Activated naive CD8-positive, alpha-beta T cell treated with anti-CD3 and anti-CD28 coated beads, Interleukin-2, amount 10 ng/mL, durations not matched to agents 7 days and 5 days (primary cell): Measurements from ENCODE around the gene AKR1C8. TPM values are rescaled to one million over a fixed set of nuclear protein-coding genes. Genes with fewer than 3 reads are reported as not detected.
"Not testable (repeated sequence)": the region's sequence is repeated elsewhere in the genome, so short reads cannot be mapped to it uniquely, and the experiment has no call there.

ENCODE experiments used
- ATAC-seq: fragments of 150-1000 bp; cut with Tn5 transposase; one replicate; pipeline ENCODE4 v1.10.0; 2021; ENCODE audit warnings: low read depth, moderate library complexity
- POLR2A ChIA-PET: fragments of 350-600 bp; sonication (Branson Sonifier 250); formaldehyde crosslinking; loops from one replicate; lab custom pipeline; 2021; ENCODE audit warnings: antibody characterized with exemption; lab: Charles Lee
- DNase-seq: peaks from one replicate; pipeline ENCODE4 v3.0.0; 2021
- H3K27ac Mint-ChIP-seq: one replicate; pipeline ENCODE4 v1.8.0; 2022; ENCODE audit warnings: mild to moderate bottlenecking, mixed read lengths
- H3K27me3 Mint-ChIP-seq: one replicate; pipeline ENCODE4 v1.8.0; 2022; ENCODE audit warnings: mild to moderate bottlenecking, moderate library complexity, mixed read lengths
- H3K36me3 Mint-ChIP-seq: one replicate; pipeline ENCODE4 v1.8.0; 2021; ENCODE audit warnings: mild to moderate bottlenecking, mixed read lengths
- H3K4me1 Mint-ChIP-seq: one replicate; pipeline ENCODE4 v1.8.0; 2021; ENCODE audit warnings: mixed read lengths
- H3K4me3 Mint-ChIP-seq: one replicate; pipeline ENCODE4 v1.8.0; 2022; ENCODE audit warnings: mild to moderate bottlenecking, moderate library complexity, mixed read lengths
- H3K9me3 Mint-ChIP-seq: one replicate; pipeline ENCODE4 v1.8.0; 2021; ENCODE audit warnings: mixed read lengths
- total RNA-seq, 2 experiments: library from RNA; stranded (reverse); gene quantifications; one replicate each; pipeline ENCODE4 v1.2.3, GENCODE V29; 2021

Gene AKR1C8
- total RNA-seq, 2 experiments from 2014 or later: 0.48 TPM; not detected in 1

DNA sequence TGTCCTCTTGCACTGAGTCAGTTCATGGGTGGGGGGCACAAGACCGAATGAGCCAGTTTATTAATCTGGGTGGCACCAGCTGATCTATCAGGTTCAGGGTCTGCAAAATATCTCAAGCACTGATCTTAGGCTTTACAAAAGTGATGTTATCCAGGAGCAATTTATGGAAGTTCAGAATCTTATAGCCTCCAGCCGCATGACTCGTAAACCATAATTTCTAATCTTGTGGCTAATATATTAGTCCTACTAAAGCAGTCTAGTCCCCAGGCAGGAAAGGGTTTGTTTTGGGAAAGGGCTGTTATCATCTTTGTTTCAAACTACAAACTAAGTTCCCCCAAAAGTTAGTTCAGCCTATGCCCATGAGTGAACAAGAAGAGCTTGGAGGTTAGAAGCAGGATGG is 33.9 kb downstream of the AKR1C8 start:
- POLR2A ChIA-PET: no interaction called here
- Mint-ChIP-seq H3K27ac (no peak overlapping the region), H3K4me1 (no peaks in the 10 kb centered on the region), H3K9me3 (peaks cover 7% of the 10 kb centered on the region), H3K27me3 (peaks cover 7% of the 10 kb centered on the region), H3K36me3 (no peaks in the 10 kb centered on the region), H3K4me3 (no peak overlapping the region)
- DNase-seq: no peak
- no peak for ATAC-seq

DNA sequence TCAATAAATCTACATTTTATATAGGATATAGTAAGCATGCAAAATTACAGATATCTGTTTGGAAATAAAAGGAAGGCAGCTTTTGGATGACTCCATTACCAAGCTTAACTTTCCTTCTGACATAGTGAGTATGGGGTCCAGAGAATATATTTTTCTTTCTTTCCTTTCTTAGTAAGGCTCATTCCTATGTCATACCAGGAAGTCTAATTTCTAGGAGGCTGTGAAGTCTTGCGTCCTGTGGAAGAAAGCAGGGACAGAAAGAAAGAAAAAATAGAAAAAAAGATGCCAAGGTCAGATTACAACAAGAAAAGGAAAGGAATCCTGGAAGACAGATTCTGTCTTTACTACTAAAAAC is 36.3 kb downstream of the AKR1C8 start:
- H3K27me3 Mint-ChIP-seq: peaks cover 7% of the 10 kb centered on the region
- H3K4me1 Mint-ChIP-seq: no peaks in the 10 kb centered on the region
- no peak for ATAC-seq

DNA sequence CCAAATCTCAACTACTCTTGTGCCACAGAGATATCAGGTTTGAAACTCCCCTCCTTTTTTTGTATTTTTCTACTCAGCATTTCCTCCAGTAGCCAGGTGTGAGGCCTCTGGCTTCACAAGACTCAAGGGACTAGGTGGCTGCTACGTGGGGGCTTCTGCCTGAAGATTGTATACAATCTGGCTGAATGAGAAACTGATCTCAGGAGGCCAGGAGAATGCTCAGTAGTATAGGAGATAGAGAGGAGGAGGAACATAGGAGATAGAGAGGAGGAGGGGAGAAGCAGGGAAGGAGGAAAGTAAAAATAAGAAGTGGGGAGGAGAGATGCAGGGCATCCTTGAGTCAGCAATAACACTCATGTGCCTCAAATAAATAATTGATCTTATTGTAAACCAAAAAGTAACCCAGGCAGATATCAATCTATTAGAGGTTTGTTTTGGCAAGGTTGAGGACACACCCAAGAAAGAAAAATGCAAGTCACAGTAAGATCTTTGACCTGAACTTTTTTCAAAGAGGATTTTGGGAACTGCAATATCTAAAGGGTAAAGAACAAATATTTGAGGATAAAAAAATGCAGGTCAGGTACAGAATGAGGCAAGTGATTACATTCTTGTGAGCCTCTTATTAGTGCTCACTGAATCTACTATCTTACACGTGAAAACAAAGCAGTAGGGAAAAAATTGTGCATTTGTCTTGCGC is 36.8 kb downstream of the AKR1C8 start:
- no peak for ATAC-seq
- no peak for DNase-seq
- H3K4me1 Mint-ChIP-seq: no peaks in the 10 kb centered on the region
- H3K9me3 Mint-ChIP-seq: peaks cover 7% of the 10 kb centered on the region
- H3K4me3 Mint-ChIP-seq: no peak overlapping the region
- POLR2A ChIA-PET: no interaction called here
- H3K36me3 Mint-ChIP-seq: no peaks in the 10 kb centered on the region
- H3K27me3 Mint-ChIP-seq: peaks cover 7% of the 10 kb centered on the region
- no peak overlapping the region for H3K27ac Mint-ChIP-seq

More for the DNA sequence above, 36.3 kb downstream of the AKR1C8 start:
- no peaks in the 10 kb centered on the region for H3K36me3 Mint-ChIP-seq
- H3K27ac Mint-ChIP-seq: no peak overlapping the region
- no peak for DNase-seq
- POLR2A ChIA-PET: no interaction called here
- peaks cover 7% of the 10 kb centered on the region for H3K9me3 Mint-ChIP-seq
- no peak overlapping the region for H3K4me3 Mint-ChIP-seq

DNA sequence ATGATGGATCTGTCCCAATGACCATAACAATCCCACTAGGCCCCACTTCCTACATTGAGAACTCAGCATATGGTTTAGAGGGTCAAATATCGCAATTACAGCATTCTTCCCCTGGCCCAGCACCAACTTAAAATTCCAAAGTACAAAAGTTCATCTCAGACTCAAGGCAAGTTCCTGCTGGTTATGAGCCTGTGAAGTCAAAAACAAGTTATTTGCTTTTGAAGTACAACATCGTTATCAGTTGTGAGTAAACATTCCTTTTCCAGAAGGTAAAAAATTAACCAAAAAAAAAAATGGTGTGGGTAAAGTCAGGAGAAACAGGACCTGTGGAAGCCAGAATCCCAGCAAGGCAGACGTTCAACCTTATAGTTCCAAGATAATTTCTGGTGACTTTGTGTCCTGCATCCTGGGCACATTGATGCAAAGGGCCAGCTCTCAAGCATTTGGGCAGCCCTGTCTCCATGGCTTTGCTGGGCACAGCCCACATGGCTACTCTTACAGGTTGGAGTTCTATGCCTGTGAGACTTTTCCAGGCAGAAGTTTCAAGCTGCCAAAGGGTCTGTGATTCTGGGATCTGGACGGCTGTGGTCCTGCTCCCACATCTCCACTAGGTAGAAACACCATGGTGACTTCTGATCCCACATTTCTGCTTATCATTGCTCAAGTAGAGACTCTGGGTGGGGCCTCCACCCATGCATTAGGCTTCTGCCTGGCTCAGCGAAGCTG is 37.5 kb downstream of the AKR1C8 start:
- H3K4me1 Mint-ChIP-seq: no peaks in the 10 kb centered on the region
- no peak overlapping the region for H3K27ac Mint-ChIP-seq
- no peaks in the 10 kb centered on the region for H3K36me3 Mint-ChIP-seq
- DNase-seq: no peak
- no peak for ATAC-seq
- POLR2A ChIA-PET: no interaction called here
- H3K9me3 Mint-ChIP-seq: peaks cover 5% of the 10 kb centered on the region
- peaks cover 4% of the 10 kb centered on the region for H3K27me3 Mint-ChIP-seq
- no peak overlapping the region for H3K4me3 Mint-ChIP-seq

DNA sequence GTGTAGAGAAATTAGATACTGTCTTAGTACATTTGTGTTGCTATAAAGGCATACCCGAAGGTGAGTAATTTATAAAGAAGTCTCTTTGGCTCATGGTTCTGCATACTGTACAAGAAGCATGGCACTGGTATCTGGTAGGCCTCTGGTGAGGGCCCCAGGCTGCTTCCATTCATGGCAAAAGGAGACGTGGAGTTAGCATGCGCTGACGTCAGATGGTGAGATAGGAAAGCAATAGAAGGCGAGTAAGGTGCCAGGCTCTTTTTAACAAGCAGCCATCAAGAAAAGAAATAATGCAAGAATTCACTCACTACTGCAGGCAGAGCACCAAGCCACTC is 38.1 kb downstream of the AKR1C8 start:
- no peaks in the 10 kb centered on the region for H3K4me1 Mint-ChIP-seq
- peaks cover 4% of the 10 kb centered on the region for H3K27me3 Mint-ChIP-seq
- H3K36me3 Mint-ChIP-seq: no peaks in the 10 kb centered on the region
- ATAC-seq (no peak), DNase-seq (no peak)
- POLR2A ChIA-PET: no interaction called here
- H3K4me3 Mint-ChIP-seq: no peak overlapping the region
- no peak overlapping the region for H3K27ac Mint-ChIP-seq
- H3K9me3 Mint-ChIP-seq: peaks cover 5% of the 10 kb centered on the region

DNA sequence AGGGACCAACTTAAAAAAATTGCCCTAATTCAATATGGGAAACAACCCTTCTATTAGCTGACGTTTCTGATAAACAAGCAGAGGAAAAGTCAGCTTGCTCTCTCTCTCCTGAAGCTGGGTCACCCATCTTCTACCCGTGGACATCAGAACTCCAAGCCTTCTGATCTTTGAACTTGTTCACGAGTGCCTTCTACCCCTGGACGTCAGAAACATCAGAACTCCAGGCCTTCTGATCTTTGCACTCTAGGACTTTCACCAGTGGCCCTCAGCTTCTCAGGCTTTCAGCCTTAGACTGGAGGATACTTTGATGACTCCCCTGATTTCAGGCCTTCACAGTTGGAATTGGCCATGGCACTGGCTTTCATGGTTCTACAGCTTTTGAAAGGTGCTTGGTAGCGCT is 41.8 kb downstream of the AKR1C8 start:
- no peak overlapping the region for H3K4me3 Mint-ChIP-seq
- peaks cover 6% of the 10 kb centered on the region for H3K9me3 Mint-ChIP-seq
- peaks cover 4% of the 10 kb centered on the region for H3K27me3 Mint-ChIP-seq
- no peaks in the 10 kb centered on the region for H3K4me1 Mint-ChIP-seq
- no peaks in the 10 kb centered on the region for H3K36me3 Mint-ChIP-seq
- POLR2A ChIA-PET: no interaction called here
- ATAC-seq (no peak), DNase-seq (no peak)
- no peak overlapping the region for H3K27ac Mint-ChIP-seq

DNA sequence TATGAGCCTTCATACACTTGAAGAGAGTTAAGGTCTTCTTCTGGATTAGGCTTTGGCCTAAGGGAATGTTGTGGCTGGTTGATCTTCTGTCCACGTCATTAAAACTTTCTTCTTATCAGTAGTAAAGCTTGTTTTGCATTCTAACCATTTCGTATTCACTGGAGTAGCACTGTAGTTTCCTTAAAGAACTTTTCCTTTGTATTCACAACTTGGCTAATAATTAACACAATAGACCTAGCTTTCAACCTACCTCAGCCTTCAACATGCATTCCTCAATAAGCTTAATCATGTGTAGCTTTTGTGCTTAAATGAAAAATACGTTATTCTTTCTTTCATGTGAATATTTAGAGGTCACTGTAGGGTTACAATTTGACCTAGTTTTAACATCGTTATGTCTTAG is 42.8 kb downstream of the AKR1C8 start:
- H3K4me1 Mint-ChIP-seq: no peaks in the 10 kb centered on the region
- peaks cover 11% of the 10 kb centered on the region for H3K9me3 Mint-ChIP-seq
- POLR2A ChIA-PET: no interaction called here
- H3K27me3 Mint-ChIP-seq: no peaks in the 10 kb centered on the region
- no peak overlapping the region for H3K27ac Mint-ChIP-seq
- no peak overlapping the region for H3K4me3 Mint-ChIP-seq
- no peaks in the 10 kb centered on the region for H3K36me3 Mint-ChIP-seq
- ATAC-seq (no peak), DNase-seq (no peak)

DNA sequence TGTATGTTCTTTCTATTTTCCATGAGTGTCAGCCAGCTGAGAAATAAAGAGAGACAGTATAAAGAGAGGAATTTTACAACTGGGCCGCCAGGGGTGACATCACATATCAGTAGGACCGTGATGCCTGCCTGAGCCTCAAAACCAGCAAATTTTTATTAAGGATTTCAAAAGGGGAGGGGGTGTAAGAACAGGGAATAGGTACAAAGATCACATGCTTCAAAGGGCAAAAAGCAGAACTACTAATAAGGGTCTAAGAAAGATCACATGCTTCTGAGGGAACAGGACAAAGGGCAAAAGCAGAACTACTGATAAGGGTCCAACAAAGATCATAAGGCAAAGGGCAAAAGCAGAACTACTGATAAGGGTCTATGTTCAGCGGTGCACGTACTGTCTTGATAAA is 47.3 kb downstream of the AKR1C8 start:
- H3K4me1 Mint-ChIP-seq, POLR2A ChIA-PET, DNase-seq, ATAC-seq, H3K27me3 Mint-ChIP-seq, H3K27ac Mint-ChIP-seq, H3K36me3 Mint-ChIP-seq, H3K4me3 Mint-ChIP-seq: not testable (repeated sequence)
- peaks cover 15% of the 10 kb centered on the region for H3K9me3 Mint-ChIP-seq

DNA sequence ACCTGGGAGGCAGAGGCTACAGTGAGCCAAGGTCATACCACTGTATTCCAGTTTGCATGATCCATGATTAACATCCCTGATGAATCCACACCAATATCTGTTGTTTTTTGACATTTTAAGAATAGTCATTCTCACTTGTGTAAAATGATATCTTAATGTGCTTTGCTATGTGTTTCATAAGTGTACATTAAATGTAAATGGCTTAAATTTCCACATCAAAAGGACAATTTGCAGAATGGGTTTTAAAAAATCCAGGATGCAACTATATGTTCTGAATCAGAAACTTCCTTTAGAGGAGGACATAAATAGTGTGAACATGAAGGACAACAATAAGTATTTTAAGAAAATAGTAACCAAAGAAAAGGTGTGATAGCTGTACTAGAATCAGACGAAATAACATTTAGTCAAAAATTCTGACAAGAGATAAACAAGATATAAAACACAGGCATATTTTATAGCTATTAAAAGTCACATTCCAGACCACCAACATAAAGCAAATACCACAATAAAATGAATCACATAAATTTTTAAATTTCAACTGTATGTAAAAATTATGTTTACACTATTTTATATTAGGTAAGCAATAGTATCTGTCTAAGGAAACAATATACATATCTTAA is 48.4 kb downstream of the AKR1C8 start:
- Mint-ChIP-seq H3K9me3 (peaks cover 15% of the 10 kb centered on the region), H3K27me3 (no peaks in the 10 kb centered on the region), H3K36me3 (no peaks in the 10 kb centered on the region), H3K4me1 (no peaks in the 10 kb centered on the region), H3K27ac (no peak overlapping the region), H3K4me3 (no peak overlapping the region)
- ATAC-seq (no peak), DNase-seq (no peak)
- POLR2A ChIA-PET: no interaction called here

DNA sequence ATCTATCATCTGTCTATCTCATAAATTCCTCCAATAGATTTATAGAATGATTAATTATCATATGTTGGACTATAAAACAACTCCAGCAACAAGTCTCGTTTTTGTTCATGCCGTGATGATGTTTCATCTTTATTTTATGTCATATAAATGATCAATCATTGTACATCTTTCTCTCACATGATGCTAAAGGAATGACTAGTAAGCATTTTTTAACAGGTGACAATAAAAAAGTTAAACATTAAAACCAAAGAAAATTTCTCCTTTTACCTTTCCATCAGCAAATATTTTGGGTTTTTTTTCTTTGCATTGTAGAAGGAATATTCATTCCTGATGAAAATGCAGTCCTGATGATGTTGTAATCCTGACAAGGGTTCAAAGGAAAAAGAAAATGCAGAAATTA is 49.4 kb downstream of the AKR1C8 start:
- H3K27ac Mint-ChIP-seq: no peak overlapping the region
- no peaks in the 10 kb centered on the region for H3K4me1 Mint-ChIP-seq
- no peaks in the 10 kb centered on the region for H3K27me3 Mint-ChIP-seq
- DNase-seq: no peak
- no peaks in the 10 kb centered on the region for H3K36me3 Mint-ChIP-seq
- no peak overlapping the region for H3K4me3 Mint-ChIP-seq
- ATAC-seq: no peak
- peaks cover 15% of the 10 kb centered on the region for H3K9me3 Mint-ChIP-seq
- POLR2A ChIA-PET: no interaction called here

DNA sequence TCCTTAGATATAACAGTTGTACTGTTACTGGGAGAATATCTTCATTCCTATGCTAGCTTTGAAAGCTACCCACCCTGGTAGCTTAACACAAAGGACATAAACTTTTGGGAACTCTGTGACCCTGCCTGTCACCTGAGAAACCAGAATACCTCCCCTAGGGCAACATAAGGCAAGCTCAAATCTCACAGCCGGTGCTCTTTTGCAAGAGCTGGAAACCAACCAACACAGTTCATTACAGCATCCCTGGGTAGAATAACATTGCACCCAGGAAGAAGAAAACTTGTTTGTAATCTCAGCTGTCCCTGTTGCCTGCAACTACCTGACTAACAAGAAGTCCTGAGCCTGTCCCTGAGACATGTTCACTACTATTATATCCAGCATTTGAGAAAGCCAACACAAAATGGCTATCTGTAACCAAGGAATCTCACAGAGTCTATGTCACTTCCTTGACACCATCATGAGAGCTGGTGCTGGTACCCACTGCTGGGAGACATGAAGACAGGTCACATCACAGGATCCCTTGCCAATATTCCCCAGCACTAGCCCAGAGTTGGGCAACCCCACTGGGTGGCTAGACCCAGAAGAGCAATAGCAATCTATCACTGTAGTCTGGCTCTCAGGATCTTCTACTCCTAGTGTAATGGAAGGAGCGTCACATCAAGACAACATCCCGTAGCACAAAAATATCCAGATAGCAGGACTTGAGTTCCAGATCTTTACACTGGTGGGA is 59.5 kb downstream of the AKR1C8 start:
- Mint-ChIP-seq H3K36me3 (peaks cover 3% of the 10 kb centered on the region), H3K27me3 (peaks cover 15% of the 10 kb centered on the region), H3K27ac (no peak overlapping the region), H3K9me3 (peaks cover 7% of the 10 kb centered on the region), H3K4me1 (no peaks in the 10 kb centered on the region), H3K4me3 (no peak overlapping the region)
- ATAC-seq: no peak
- POLR2A ChIA-PET: no interaction called here
- DNase-seq: no peak

DNA sequence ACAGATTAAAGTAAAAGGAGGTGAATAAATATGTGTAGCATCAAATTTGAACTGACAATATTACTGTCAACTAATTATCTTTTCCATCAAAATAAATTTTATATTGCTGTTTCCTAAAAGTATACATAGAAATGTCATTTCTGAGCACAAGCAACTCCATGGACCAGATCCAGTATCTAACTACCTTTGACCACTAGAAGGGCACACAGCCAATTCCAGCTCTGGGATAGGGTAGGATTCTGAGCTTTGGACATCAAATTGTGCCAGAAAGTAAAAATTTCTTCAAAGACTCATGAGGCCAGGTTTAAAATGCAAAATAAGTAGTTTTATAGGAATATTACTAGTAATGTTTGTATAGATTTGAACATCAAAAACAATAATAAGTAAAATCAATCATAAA is 61.1 kb downstream of the AKR1C8 start:
- Mint-ChIP-seq H3K27me3 (peaks cover 11% of the 10 kb centered on the region), H3K36me3 (peaks cover 3% of the 10 kb centered on the region), H3K27ac (no peak overlapping the region), H3K4me1 (no peaks in the 10 kb centered on the region), H3K9me3 (peaks cover 8% of the 10 kb centered on the region), H3K4me3 (no peak overlapping the region)
- POLR2A ChIA-PET: no interaction called here
- DNase-seq (no peak), ATAC-seq (no peak)

DNA sequence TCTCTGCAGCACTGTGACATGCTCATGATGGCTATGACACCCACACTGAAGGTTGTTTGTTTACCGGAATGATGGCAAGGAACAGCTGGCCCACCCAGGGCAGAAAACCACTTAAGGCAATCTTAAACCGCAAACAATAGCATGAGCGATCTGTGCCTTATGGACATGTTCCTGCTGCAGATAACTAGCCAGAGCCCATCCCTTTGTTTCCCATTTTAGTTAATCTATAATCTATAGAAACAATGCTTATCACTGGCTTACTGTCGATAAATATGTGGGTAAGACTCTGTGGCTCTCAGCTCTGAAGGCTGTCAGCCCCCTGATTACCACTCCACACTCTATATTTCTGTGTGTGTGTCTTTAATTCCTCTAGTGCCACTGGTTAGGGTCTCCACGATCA is 65.0 kb downstream of the AKR1C8 start:
- H3K36me3 Mint-ChIP-seq, H3K4me3 Mint-ChIP-seq, H3K4me1 Mint-ChIP-seq, POLR2A ChIA-PET, ATAC-seq, H3K9me3 Mint-ChIP-seq, H3K27ac Mint-ChIP-seq, DNase-seq: not testable (repeated sequence)
- H3K27me3 Mint-ChIP-seq: peaks cover 14% of the 10 kb centered on the region
